Fibroblast of skin of back (primary cell): ENCODE measurements around the gene GPRC5A. TPM values are rescaled to one million over a fixed set of nuclear protein-coding genes. Genes with fewer than 3 reads are reported as not detected.
"Not testable (repeated sequence)": the region's sequence is repeated elsewhere in the genome, so short reads cannot be mapped to it uniquely, and the experiment has no call there.

ENCODE experiments used
- DNase-seq: peaks from one replicate; pipeline ENCODE4 v3.0.0-alpha.2; 2013
- polyA plus RNA-seq, 2 experiments: library from polyadenylated mRNA; unstranded; fragments of 120-200 nt; gene quantifications; one replicate each; pipeline ENCODE4 v1.2.1, GENCODE V29; 2013; ENCODE audit not compliant: insufficient read length in 2 of 2

GPRC5A gene
- 7.8 TPM for polyA plus RNA-seq (2013, experiment 1 of 2; ENCODE audit: insufficient read length)
- polyA plus RNA-seq (2013, experiment 2 of 2; ENCODE audit: insufficient read length) = 7.7 TPM

- peak; percentile 92 for DNase-seq
Observed at GRCh38 chr12:12891080-12891880, at the start of gene GPRC5A. Gene GPRC5A, plus strand, starts transcription at chr12:12891562. Its CDS starts 16,688 bp downstream, at chr12:12908250.

DNA sequence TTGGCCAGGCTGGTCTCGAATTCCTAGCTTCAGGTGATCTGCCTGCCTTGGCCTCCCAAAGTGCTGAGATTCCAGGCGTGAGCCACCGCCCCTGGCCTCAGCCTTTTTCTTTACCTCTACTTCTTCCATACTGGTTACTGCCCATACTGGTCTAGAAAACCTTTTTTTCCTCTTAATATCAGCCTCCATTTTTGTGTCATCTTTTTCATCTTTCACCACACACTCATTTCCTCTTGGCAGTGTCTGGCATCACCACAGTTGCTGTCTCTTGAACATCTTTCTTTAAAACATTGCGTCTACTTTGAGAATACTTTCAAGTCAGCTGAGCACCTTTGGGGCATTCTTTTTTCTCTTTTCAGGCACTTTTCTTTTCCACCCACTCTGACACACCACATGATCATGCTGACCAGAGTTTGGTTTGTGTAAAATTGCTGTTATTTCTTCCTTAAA is 45.5 kb upstream of the GPRC5A start:
- no peak for DNase-seq

DNA sequence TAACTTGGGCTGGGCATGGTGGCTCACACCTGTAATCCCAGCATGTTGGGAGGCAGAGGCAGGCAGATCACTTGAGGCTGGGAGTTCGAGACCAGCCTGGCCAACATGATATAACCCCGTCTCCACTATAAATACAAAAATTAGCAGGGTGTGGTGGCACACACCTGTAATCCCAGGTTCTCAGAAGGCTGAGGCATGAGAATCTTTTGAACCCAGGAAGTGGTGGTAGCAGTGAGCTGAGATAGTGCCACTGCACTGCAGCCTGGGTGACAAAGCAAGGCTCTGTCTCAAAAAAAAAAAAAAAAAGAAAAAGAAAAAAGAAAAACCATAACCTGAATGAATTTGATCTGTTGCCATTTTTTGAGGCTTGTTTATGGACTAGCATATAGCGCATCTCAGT is 44.6 kb upstream of the GPRC5A start:
- DNase-seq = not testable (repeated sequence)

DNA sequence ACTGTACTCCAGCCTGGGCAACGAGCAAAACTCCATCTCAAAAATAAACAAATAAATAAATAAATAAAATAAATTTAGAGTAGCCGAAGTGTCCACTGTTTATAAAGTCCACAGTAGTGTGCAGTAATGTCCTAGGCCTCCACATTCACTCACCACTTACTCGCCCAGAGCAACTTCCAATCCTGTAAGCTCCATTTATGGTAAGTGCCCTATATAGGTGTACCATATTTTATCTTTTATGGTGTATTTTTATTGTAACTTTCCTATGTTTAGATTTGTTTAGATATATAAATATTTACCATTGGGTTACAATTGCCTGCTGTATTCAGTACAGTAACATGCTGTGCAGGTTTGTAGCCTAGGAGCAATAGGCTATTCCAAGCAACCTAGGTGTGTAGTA is 37.9 kb upstream of the GPRC5A start:
- DNase-seq = no peak

- peak; percentile 21 for DNase-seq
Observed at GRCh38 chr12:12859690-12860089, 31.7 kb upstream of the GPRC5A start.

GRCh38 chr12:12864243-12864642 is 27.1 kb upstream of the GPRC5A start:
- no peak for DNase-seq

- no peak for DNase-seq
Observed at GRCh38 chr12:12868477-12869235, 22.7 kb upstream of the GPRC5A start.

DNA sequence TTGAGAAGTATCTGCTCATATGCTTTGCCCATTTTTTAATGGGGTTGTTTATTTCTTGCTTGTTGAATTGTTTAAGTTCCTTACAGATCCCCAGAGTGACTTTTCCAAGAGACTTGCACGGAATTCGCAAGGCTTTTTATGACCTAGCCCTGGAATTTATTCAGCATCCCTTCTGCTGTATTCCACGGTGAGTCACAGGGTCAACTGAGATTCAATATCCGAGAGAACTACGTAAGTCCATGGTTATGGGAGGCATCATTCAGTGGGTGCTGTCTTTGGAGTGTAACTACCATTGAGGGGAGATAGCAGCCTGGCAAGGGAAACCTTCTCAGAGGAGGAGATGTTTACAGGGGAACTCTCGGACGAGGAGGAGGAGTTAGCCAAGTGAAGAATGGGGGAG is 20.9 kb upstream of the GPRC5A start:
- peak; percentile 100 for DNase-seq

DNA sequence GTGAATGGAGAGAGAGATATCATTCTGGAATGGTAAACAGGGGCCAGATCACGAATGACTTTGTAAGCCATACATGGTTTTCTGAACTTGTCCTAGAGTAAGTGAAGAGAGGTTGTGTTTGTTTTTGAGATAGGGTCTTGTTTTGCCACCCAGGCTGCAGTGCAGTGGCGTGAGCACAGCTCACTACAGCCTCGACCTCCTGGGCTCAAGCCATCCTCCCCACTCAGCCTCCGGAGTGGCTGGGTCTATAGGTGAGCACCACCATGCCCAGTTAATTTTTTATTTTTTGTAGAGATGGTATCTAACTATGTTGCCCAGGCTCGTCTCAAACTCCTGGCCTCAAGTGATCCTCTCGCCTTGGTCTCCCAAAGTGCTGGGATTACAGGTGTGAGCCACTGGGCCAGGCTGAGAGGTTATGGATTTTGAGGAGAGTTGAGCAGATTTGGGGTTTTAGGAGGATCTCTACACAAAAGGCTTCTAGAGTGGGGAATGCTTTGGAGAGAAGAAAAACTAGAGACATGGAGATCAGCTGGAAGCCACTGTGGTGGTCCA is 19.7 kb upstream of the GPRC5A start:
- no peak for DNase-seq

GRCh38 chr12:12872139-12872933 is 19.0 kb upstream of the GPRC5A start:
- DNase-seq = peak; percentile 83

GRCh38 chr12:12872934-12873275 is 18.5 kb upstream of the GPRC5A start:
- DNase-seq = peak; percentile 75

GRCh38 chr12:12874029-12874428 is 17.3 kb upstream of the GPRC5A start:
- DNase-seq = peak; percentile 20

GRCh38 chr12:12875301-12875700 is 16.1 kb upstream of the GPRC5A start:
- DNase-seq = not testable (repeated sequence)

DNA sequence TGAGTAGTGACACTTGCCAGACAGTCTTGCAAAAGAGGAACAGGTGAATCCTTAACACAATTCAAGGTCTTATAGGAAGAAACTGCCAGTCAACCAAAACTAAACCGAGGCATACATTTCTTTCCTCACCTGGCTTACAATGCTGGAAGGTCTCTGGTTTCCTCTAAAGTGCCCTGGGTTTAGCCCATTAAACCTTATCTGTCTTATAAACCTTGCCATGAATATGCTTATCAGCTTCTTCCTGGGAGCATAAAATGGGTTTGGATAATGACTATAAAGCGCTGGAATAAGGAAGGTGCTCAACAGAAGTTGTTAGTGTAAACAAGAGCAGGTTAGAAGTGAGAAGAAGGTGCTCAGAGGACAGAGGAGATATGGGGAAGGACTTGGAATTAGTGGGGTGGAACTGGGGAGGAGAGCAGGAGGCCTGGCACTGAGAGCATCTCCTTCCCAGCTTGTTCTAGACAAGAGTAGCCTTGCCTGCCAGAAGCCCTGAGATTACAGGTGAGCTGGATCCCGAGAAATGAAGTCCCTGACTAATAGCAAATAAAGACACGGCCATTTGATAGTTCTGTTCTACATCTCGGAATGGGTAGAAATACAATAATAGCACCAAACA is 14.1 kb upstream of the GPRC5A start:
- DNase-seq = no peak

- DNase-seq = peak; percentile 20
Observed at GRCh38 chr12:12877781-12878455, 13.4 kb upstream of the GPRC5A start.

- no peak for DNase-seq
Observed at GRCh38 chr12:12880537-12880936, 10.8 kb upstream of the GPRC5A start.

GRCh38 chr12:12881151-12881909 is 10.0 kb upstream of the GPRC5A start:
- DNase-seq = peak; percentile 75

GRCh38 chr12:12882288-12882687 is 9.1 kb upstream of the GPRC5A start:
- no peak for DNase-seq

DNA sequence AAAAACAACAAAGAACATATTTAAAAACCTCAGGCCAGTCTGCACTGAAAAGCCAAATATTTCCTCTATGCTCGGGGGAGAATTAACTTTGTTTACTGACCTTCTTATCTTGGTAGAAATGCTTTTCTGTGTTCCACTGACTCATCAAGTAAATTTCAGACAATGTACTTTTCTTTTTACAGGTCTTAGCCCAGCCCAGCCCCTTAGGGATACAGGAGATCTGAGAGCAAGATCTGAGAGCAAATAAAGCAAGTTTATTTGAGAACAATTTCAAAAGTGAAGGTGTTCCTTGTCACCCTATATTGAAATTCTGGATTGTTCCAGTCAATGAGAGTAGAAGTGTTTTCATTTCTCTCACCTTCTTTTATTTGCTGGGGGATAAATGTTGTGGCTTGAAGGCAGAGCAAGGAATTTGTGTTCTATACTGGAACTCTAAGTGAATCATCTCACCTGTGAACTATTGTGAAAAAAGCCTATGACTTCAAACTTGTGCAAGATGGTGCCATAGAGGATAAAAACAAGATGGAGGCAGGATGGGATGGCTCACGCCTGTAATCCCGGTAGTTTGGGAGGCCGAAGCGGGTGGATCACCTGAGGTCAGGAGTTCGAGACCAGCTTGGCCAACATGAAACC is 7.9 kb upstream of the GPRC5A start:
- DNase-seq = peak; percentile 57
